ENCODE results near the gene PIM2. TPM values are rescaled to one million over a fixed set of nuclear protein-coding genes. Genes with fewer than 3 reads are reported as not detected.

PIM2 gene
- total and polyA plus RNA-seq, 2 of the 13 experiments (the other 11 are each of a cell fraction or from before 2014, with no cell fraction given): 14.4 to 15.8 TPM

DNA sequence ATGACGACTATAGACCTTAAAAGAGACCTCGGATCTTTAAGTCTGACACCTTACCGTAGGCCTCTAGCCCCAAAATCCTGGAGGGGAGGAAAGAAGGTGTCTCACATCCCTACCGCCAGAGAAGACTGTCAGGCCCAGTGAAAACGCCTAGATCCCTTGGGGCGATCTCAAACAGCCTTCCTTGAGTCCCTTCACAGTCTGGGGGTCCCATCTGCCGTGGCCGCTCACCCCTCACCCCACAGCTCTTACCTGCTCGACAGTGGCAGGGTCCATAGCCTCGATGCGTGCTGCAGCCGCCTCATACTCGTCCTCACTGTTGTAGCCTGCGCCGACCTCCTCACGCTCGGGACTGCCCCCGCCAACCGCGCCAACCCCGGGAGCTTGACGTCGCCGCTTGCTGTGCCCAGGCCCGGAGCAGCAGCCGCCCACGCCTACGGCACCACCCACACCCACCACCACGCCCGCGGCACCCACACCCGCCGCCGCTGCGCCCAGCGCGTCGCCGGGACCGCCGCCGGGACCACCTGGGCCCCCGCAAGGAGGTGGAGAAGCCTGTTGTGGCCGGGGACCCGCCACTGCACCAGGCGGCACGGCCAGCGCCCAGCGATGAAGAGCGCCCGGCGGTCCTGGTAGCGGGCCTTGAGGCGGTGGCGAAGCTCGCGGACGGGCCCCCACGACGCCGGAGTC lies 38.0 kb upstream of the PIM2 start (continued):
- TF ChIP-seq, protein P1, sequence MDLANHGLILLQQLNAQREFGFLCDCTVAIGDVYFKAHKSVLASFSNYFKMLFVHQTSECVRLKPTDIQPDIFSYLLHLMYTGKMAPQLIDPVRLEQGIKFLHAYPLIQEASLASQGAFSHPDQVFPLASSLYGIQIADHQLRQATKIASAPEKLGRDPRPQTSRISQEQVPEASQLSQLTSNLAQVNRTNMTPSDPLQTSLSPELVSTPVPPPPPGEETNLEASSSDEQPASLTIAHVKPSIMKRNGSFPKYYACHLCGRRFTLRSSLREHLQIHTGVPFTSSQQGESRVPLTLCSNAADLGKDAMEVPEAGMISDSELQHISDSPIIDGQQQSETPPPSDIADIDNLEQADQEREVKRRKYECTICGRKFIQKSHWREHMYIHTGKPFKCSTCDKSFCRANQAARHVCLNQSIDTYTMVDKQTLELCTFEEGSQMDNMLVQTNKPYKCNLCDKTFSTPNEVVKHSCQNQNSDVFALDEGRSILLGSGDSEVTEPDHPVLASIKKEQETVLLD (CRISPR knock-in tag; IDR thresholded peaks at IDR 0.05; ENCODE audit: low read depth): 0 out of 2 replicates have a peak, but pooled peaks have one; percentile 11
- TF ChIP-seq NFRKB (IDR thresholded peaks at IDR 0.05) (no peak), HMGXB3 (CRISPR knock-in tag; IDR thresholded peaks at IDR 0.05; ENCODE audit: borderline replicate concordance) (no peak)

- CTCF ChIA-PET (ENCODE audit: low intra/inter-chr PET ratio, low total read pairs): no interaction called here
- Histone ChIP-seq H3K4me2 (ENCODE audit: low read depth, low read length) (no peak overlapping the region), H3K27ac (ENCODE audit: extremely low read length, insufficient read depth, low read length) (no peak overlapping the region), H2AFZ (ENCODE audit: low read length) (no peak overlapping the region), H4K20me1 (ENCODE audit: insufficient read depth, low read length) (peaks cover 4% of the 10 kb centered on the region; the same call in 1 of the 2 replicates), H3K79me2 (ENCODE audit: insufficient read depth, low read length) (peaks cover 32% of the 10 kb centered on the region), H3K9me3 (ENCODE audit: low read length) (no peaks in the 10 kb centered on the region), H3K4me1 (ENCODE audit: insufficient read depth, low read length) (peaks cover 15% of the 10 kb centered on the region), H3K36me3 (replicated peaks in 1 of 2; ENCODE audit: control insufficient read depth in 1 of 2, insufficient read depth in 2 of 2, low read length in 2 of 2) (no peaks in the 10 kb centered on the region), H3K9ac (ENCODE audit: insufficient read depth, low read depth, low read length) (no peak overlapping the region), H3K4me3 (replicated peaks in 1 of 3; ENCODE audit: insufficient read depth in 1 of 3, low read depth in 2 of 3, low read length in 3 of 3) (no peak overlapping the region), H3K27me3 (ENCODE audit: control insufficient read depth in 1 of 2, insufficient read depth in 2 of 2, low read length in 2 of 2) (no peaks in the 10 kb centered on the region)
- intact Hi-C loops (cut with micrococcal nuclease; ENCODE audit: unreplicated experiment): loop anchor here (5.0 kb wide), 1 partner anchor 186 kb away; the partner anchor contains the start of gene GLOD5
- no peak for FAIRE-seq
- no TSS peak for BruUV-seq (replicated peaks)
- WGBS (ENCODE audit: low lambda C conversion rate): no CpG with 5 or more reads among the region's 1 CpG
- POLR2A ChIA-PET: no interaction called here
- ATAC-seq: no peak
- in situ Hi-C loops (cut with HindIII; ENCODE audit: extremely low pct_ligation_motif_present, low pct_unique_long_range_greater_than_20kb): no loop called here
- no peak for DNase-seq (ENCODE audit: low spot score)
- no peak for TF ChIP-seq ZKSCAN5 (CRISPR knock-in tag; IDR thresholded peaks at IDR 0.05)
- no peak for TF ChIP-seq ZNF556 (CRISPR knock-in tag; IDR thresholded peaks at IDR 0.05; ENCODE audit: borderline replicate concordance)
- no peak for TF ChIP-seq CENPBD1 (CRISPR knock-in tag; IDR thresholded peaks at IDR 0.05; ENCODE audit: borderline replicate concordance, low read depth)
- TF ChIP-seq, protein P2, sequence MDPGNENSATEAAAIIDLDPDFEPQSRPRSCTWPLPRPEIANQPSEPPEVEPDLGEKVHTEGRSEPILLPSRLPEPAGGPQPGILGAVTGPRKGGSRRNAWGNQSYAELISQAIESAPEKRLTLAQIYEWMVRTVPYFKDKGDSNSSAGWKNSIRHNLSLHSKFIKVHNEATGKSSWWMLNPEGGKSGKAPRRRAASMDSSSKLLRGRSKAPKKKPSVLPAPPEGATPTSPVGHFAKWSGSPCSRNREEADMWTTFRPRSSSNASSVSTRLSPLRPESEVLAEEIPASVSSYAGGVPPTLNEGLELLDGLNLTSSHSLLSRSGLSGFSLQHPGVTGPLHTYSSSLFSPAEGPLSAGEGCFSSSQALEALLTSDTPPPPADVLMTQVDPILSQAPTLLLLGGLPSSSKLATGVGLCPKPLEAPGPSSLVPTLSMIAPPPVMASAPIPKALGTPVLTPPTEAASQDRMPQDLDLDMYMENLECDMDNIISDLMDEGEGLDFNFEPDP (CRISPR knock-in tag; conservative IDR thresholded peaks at IDR 0.05): no peak
- no peak for TF ChIP-seq MIER2 (CRISPR knock-in tag; IDR thresholded peaks at IDR 0.05)
- TF ChIP-seq, protein P3, sequence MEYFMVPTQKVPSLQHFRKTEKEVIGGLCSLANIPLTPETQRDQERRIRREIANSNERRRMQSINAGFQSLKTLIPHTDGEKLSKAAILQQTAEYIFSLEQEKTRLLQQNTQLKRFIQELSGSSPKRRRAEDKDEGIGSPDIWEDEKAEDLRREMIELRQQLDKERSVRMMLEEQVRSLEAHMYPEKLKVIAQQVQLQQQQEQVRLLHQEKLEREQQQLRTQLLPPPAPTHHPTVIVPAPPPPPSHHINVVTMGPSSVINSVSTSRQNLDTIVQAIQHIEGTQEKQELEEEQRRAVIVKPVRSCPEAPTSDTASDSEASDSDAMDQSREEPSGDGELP (IDR thresholded peaks at IDR 0.05; ENCODE audit: borderline replicate concordance, low read depth): no peak
- no peak for TF ChIP-seq ISL2 (CRISPR knock-in tag; IDR thresholded peaks at IDR 0.05)
- no peak for TF ChIP-seq FOXK1 (CRISPR knock-in tag; IDR thresholded peaks at IDR 0.05; ENCODE audit: borderline replicate concordance, low read depth)
- no peak for TF ChIP-seq BHLHE40 (IDR thresholded peaks at IDR 0.05; ENCODE audit: low read length)
- TF ChIP-seq TEAD3 (CRISPR knock-in tag; optimal IDR thresholded peaks at IDR 0.05; ENCODE audit: borderline replicate concordance): no peak
- no peak for TF ChIP-seq ZNF460 (CRISPR knock-in tag; IDR thresholded peaks at IDR 0.05; ENCODE audit: borderline replicate concordance)
Observed at GRCh38 chrX:48948589-48948988, 29.8 kb upstream of the PIM2 start.

Measured in HepG2 (cell line).